K562 (cell line): ENCODE results near the gene CMIP. TPM values are rescaled to one million over a fixed set of nuclear protein-coding genes. Genes with fewer than 3 reads are reported as not detected.

ENCODE experiments used
- ATAC-seq: fragments of 200-7000 bp; cut with Tn5 transposase; 3 replicates; pipeline ENCODE4 v1.9.1; 2020; ENCODE audit warnings: moderate library complexity
- BruUV-seq: library from RNA; stranded (reverse); fragments of 400-500 nt; replicated peaks from 2 replicates; lab custom pipeline; 2021; lab: Mats Ljungman, UMichigan
- CTCF ChIA-PET: fragments of 300-600 bp; formaldehyde crosslinking; extraction: SDS; loops from one replicate; lab custom pipeline; 2021; ENCODE audit warnings: low intra/inter-chr PET ratio; lab: Yijun Ruan, JAX
- POLR2A ChIA-PET: fragments of 300-600, 350-650 bp; sonication (Branson Sonifier 250); formaldehyde crosslinking; extraction: SDS; loops from one replicate; lab custom pipeline; 2021; ENCODE audit warnings: antibody characterized with exemption, inconsistent platforms; lab: Yijun Ruan, JAX
- DNase-seq, 4 experiments: peaks; one replicate each; pipeline versions ENCODE4 v3.0.0 to v3.0.0-alpha.2; 2011 to 2018; ENCODE audit warnings: low spot score in 3 of 4, mixed read lengths in 3 of 4; ENCODE audit errors: extremely low read depth in 1 of 4
- FAIRE-seq: peaks from 2 replicates; lab custom pipeline; 2011; peaks lifted over from hg19 to GRCh38; lab: Jason Lieb, UNC
- H2AFZ ChIP-seq: 2 replicates; pipeline ENCODE4 v1.6.0; 2011; ENCODE audit warnings: low read depth, low read length, control low read depth, inconsistent platforms
- H3K27ac ChIP-seq: fragments of 200-600 bp; 3 replicates; pipeline ENCODE4 v1.8.0; 2011; ENCODE audit warnings: low read depth, mild to moderate bottlenecking, control low read depth, inconsistent platforms, low read length, moderate library complexity, mixed read lengths; ENCODE audit errors: extremely low read depth
- H3K27me3 ChIP-seq, 2 experiments: fragments of 300-600 bp in 1 of 2; 2 replicates in 1 of 2; 3 replicates in 1 of 2; pipeline versions ENCODE4 v1.6.0 to v1.8.0; 2011; ENCODE audit warnings: inconsistent platforms in 2 of 2, low read length in 2 of 2, mild to moderate bottlenecking in 1 of 2, mixed read lengths in 1 of 2, moderate library complexity in 1 of 2; ENCODE audit not compliant: control insufficient read depth in 2 of 2, insufficient read depth in 2 of 2
- H3K36me3 ChIP-seq: fragments of 300-600 bp; 3 replicates; pipeline ENCODE4 v1.8.0; 2011; ENCODE audit warnings: mild to moderate bottlenecking, low read length, inconsistent platforms; ENCODE audit not compliant: control insufficient read depth, insufficient read depth
- H3K4me1 ChIP-seq, 2 experiments: fragments of 200-600 bp in 1 of 2; replicated peaks in 1 of 2; 2 replicates in 1 of 2; 3 replicates in 1 of 2; pipeline versions ENCODE4 v1.5.1 to v1.8.0; 2011; ENCODE audit warnings: inconsistent platforms in 2 of 2, low read length in 2 of 2, mild to moderate bottlenecking in 1 of 2, mixed read lengths in 1 of 2, moderate library complexity in 1 of 2; ENCODE audit not compliant: control insufficient read depth in 2 of 2, insufficient read depth in 2 of 2
- H3K4me2 ChIP-seq: 2 replicates; pipeline ENCODE4 v1.6.1; 2011; ENCODE audit warnings: low read length, control low read depth, inconsistent platforms, mixed read lengths; ENCODE audit not compliant: insufficient read depth
- H3K4me3 ChIP-seq: fragments of 200-600 bp; sonication (generic), shearing (Covaris generic); 2 replicates; pipeline ENCODE4 v1.5.1; 2016; ENCODE audit warnings: control low read depth, inconsistent platforms
- H3K79me2 ChIP-seq: fragments of 200-600 bp; 3 replicates; pipeline ENCODE4 v1.8.0; 2011; ENCODE audit warnings: low read length, inconsistent platforms; ENCODE audit not compliant: control insufficient read depth, insufficient read depth
- H3K9ac ChIP-seq, 2 experiments: 2 replicates each; pipeline versions ENCODE4 v1.6.0 to v1.6.1; 2011; ENCODE audit warnings: low read depth in 2 of 2, low read length in 2 of 2, control low read depth in 1 of 2, inconsistent platforms in 1 of 2, mild to moderate bottlenecking in 1 of 2, mixed read lengths in 1 of 2; ENCODE audit not compliant: insufficient read depth in 1 of 2
- H3K9me1 ChIP-seq: one replicate; pipeline ENCODE4 v1.6.0; 2011; ENCODE audit warnings: inconsistent platforms, mild to moderate bottlenecking, low read length, moderate library complexity; ENCODE audit not compliant: control insufficient read depth, insufficient read depth
- H3K9me3 ChIP-seq: replicated peaks from 2 replicates; pipeline ENCODE4 v1.5.1; 2011; ENCODE audit warnings: low read depth, low read length, inconsistent platforms; ENCODE audit not compliant: control insufficient read depth, insufficient read depth
- H4K20me1 ChIP-seq: replicated peaks from 2 replicates; pipeline ENCODE4 v1.6.1; 2011; ENCODE audit warnings: low read length, inconsistent platforms, mixed read lengths; ENCODE audit not compliant: control insufficient read depth, insufficient read depth
- EZH2 ChIP-seq: IDR thresholded peaks from 2 replicates; pipeline ENCODE4 v1.6.1; 2012; ENCODE audit warnings: low read depth, mild to moderate bottlenecking, inconsistent platforms, low read length, borderline replicate concordance
- FOXM1 ChIP-seq, 2 experiments: fragments of 450-650 bp in 1 of 2; sonication (generic) in 1 of 2; formaldehyde crosslinking in 1 of 2; IDR thresholded peaks; 2 replicates each; pipeline versions ENCODE4 v1.6.1 to v1.9.0; 2017 to 2022; ENCODE audit warnings: low read depth in 2 of 2, mild to moderate bottlenecking in 2 of 2, missing genetic modification reagents in 1 of 2, moderate library complexity in 1 of 2
- MAFF ChIP-seq: IDR thresholded peaks from 2 replicates; pipeline ENCODE4 v1.6.1; 2012; ENCODE audit warnings: low read length, improper control_type of control experiment
- MTF1 ChIP-seq: fragments of 250-450 bp; sonication (Bioruptor Pico); IDR thresholded peaks from 2 replicates; pipeline ENCODE4 v1.9.0; 2021; ENCODE audit warnings: moderate library complexity, mild to moderate bottlenecking, inconsistent platforms, borderline replicate concordance
- PURB ChIP-seq: sonication (generic); formaldehyde crosslinking; IDR thresholded peaks from 2 replicates; pipeline ENCODE4 v1.9.0; 2021; ENCODE audit warnings: low read depth, mild to moderate bottlenecking, missing genetic modification reagents
- TRIM25 ChIP-seq: fragments of 450-650 bp; IDR thresholded peaks from 2 replicates; pipeline ENCODE4 v1.7.0; 2016; ENCODE audit warnings: borderline replicate concordance
- WGBS: fragments of 100-300 bp; shearing (Covaris generic); methylation state at CpG from one replicate; pipeline ENCODE4 v1.1.6; 2016; ENCODE audit warnings: low coverage, mixed read lengths; ENCODE audit not compliant: insufficient coverage; ENCODE audit errors: missing lambda C conversion rate; 5-methylcytosine and 5-hydroxymethylcytosine counted together
- in situ Hi-C: fragments of 300-500 bp; cut with MboI; formaldehyde crosslinking; loops from 4 replicates; pipeline ENCODE4 v1.15.0; 2018; ENCODE audit warnings: inconsistent platforms, mixed read lengths
- intact Hi-C: fragments of 100-400 bp; cut with micrococcal nuclease; formaldehyde crosslinking; loops from 2 replicates; pipeline ENCODE4 v1.14.2; 2022
- polyA plus RNA-seq, 8 experiments: library from polyadenylated mRNA; depleted of rRNA in 4 of 8; stranded (reverse) in 5 of 8; unstranded in 3 of 8; fragments of >200 nt; fragmentation: Nextera tagmentation in 2 of 8; fragmentation: Illumina TruSeq in 1 of 8; extraction: Ambion mirVana in 2 of 8; extraction: Trizol in 1 of 8; gene quantifications; 2 replicates each; pipeline versions ENCODE4 v1.2.1 to v1.2.3, GENCODE V29; 2011 to 2014; ENCODE audit warnings: inconsistent platforms in 1 of 8, missing spikeins in 1 of 8
- total RNA-seq, 7 experiments: library from RNA; depleted of rRNA in 6 of 7; stranded (reverse); fragments of >200 nt in 6 of 7; fragmentation: Illumina TruSeq in 2 of 7; extraction: Trizol in 2 of 7; gene quantifications; 2 replicates each; pipeline versions ENCODE4 v1.2.1 to v1.2.3, GENCODE V29; 2011 to 2021; ENCODE audit warnings: low replicate concordance in 1 of 7

The CMIP gene
- total and polyA plus RNA-seq, 9 of the 15 experiments (the other 6 are each of a cell fraction or from before 2014, with no cell fraction given) = 0.94 to 82.5 (median 10.3) TPM

GRCh38 chr16:81500833-81501521 is 56.4 kb downstream of the CMIP start:
- no peak overlapping the region for H2AFZ ChIP-seq
- no peaks in the 10 kb centered on the region; the same call in 1 of the 2 replicates for H4K20me1 ChIP-seq
- 90% methylated on average over 17 of the region's 17 CpGs for WGBS
- no peaks in the 10 kb centered on the region for H3K9me3 ChIP-seq
- no peaks in the 10 kb centered on the region for H3K27me3 ChIP-seq
- H3K79me2 ChIP-seq = peaks cover 88% of the 10 kb centered on the region
- no peak overlapping the region for H3K4me3 ChIP-seq
- peaks cover 5% of the 10 kb centered on the region for H3K9me1 ChIP-seq
- ATAC-seq (no peak), FAIRE-seq (no peak), DNase-seq (no peak)
- no TSS peak for BruUV-seq
- peaks cover 21% of the 10 kb centered on the region; the same call in 2 of the 3 replicates for H3K36me3 ChIP-seq
- peaks cover 52 to 65% of the 10 kb centered on the region in 2 experiments for H3K4me1 ChIP-seq
- in situ Hi-C loops (no loop called here), intact Hi-C loops (no loop called here)
- no peak overlapping the region for H3K4me2 ChIP-seq
- H3K27ac ChIP-seq = no peak overlapping the region
- no peak overlapping the region; a peak in 1 of 4 replicates for H3K9ac ChIP-seq
- CTCF ChIA-PET = no interaction called here
- TF ChIP-seq PURB (CRISPR knock-in tag) (no peak), FOXM1 (IDR thresholded peaks at IDR 0.05; ENCODE audit: low read depth) (no peak), FOXM1 (CRISPR knock-in tag; IDR thresholded peaks at IDR 0.05; ENCODE audit: low read depth) (no peak), MAFF (no peak), MTF1 (CRISPR knock-in tag) (no peak), EZH2 (no peak), TRIM25 (no peak)
- POLR2A ChIA-PET = interaction anchor here (1.1 kb wide), 1 partner anchor 9 kb away, joined by 4 read pairs; no protein-coding TSS in a partner anchor
